A204.1 (cell line): ENCODE results near the gene CD200.
A peak's percentile ranks its signal among the peaks of the same experiment; 100 is the strongest.

ENCODE experiments used
- FAIRE-seq: peaks from 2 replicates; lab custom pipeline; 2012; peaks lifted over from hg19 to GRCh38; lab: Jason Lieb, UNC

Gene CD200, protein sequence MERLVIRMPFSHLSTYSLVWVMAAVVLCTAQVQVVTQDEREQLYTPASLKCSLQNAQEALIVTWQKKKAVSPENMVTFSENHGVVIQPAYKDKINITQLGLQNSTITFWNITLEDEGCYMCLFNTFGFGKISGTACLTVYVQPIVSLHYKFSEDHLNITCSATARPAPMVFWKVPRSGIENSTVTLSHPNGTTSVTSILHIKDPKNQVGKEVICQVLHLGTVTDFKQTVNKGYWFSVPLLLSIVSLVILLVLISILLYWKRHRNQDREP

DNA sequence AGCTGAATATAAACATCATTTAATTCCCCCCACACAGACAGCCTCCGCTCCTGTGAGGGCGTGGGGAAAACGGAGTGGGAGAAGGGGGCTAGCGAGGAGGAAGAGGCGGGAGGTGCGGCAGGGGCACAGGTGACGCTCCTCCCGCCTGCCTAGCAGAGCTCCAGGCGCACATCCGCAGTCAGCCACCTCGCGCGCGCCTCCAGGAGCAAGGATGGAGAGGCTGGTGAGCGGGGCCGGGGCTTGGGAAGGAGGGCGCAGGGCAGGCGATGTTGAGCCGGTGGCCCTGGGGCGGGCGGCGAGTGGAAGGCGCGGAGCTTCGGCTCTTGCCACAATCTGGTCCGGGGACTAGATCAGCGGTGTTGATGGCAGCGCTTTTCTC is at the start of gene CD200:
Gene CD200 (plus strand): TSS at position 155 of the 379 bp plus-strand sequence. CDS start 57 bp downstream, at position 212.
- FAIRE-seq, result no peak

DNA sequence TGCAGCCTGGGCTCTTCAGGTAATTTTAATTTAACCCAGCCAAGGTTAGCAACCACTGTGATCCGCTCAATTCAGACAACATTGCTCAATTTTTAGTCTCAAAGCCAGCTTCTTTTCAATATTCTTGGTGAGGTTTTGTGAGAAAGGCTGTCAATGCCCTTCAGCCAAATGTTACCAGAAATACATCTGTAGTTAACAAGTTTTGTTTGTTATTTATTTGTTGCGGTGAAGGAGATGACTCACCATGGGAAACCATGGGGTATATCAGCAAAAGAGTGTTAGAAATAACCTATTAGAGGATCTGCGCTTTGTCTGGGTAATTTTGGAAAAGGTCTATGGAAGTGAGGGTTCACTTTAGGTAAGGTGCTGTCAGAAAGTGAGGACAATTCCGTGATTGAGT is 43.9 kb upstream of the CD200 start:
- no peak for FAIRE-seq

DNA sequence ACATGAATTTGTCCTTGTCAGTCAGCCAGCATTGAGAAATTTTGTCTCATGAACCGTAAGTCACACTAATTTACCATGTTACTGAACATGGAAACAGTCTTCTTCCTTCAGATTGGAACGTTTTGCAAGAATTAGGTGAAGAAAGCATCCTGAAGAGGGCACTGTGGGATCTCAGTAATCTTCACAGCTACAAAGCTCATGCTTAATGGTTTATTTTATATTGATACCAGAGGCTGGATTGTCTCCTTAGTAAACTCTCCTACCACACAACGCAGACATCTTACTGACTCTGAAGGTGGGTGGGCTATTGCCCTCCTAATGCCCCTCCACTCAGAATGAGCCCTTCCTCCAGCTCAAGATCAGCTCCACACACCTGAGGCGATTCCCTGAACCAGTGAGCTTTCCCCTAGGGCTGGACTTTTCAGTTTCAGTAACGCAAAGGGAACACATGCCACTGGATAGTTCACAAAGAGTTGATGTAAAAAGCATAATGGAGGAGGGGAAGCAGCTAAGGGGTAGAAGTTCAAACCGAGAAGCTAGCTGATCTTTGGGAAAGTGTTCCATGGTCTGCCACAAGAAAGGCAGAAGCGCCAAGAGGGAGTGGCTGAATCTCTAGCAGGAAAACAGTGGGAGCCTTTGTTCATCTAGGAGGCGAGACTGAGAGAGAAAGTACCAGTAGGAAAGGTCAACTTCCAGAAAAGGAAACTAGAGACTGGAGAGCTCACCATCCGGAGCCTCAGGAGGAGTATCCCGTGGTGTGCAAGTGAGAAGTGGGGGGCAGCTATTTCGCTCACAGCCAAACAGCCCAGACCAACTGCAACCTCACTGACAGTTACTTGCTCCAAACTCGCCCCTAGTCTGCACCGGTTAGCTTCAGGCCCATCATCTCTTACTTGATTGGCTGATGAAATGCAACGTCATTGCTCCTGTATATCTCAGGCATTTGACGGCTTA is 39.3 kb upstream of the CD200 start, which contains the start of gene SLC9C1:
Gene SLC9C1 (minus strand): TSS at position 849 of the 954 bp plus-strand sequence. CDS start 7,425 bp downstream, outside the sequence.
- no peak for FAIRE-seq

DNA sequence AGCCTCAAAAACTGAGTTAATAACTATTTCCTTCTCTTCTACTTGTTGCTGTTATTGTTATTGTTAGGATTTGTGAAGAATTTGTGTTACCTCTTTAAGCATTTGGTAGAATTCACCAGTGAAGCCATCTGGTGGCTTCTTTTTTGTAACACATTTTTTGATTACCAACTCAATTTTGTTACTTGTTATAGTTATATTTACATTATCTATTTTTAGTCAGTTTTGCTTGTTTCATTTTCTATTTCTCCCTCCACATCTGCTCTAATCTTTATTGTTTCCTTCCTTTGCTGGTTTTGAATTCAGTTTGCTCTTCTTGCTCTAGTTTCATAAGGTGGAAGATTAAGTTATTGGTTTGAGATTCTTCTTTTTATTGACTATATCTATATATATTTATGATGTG is 35.2 kb upstream of the CD200 start:
- FAIRE-seq, result no peak

DNA sequence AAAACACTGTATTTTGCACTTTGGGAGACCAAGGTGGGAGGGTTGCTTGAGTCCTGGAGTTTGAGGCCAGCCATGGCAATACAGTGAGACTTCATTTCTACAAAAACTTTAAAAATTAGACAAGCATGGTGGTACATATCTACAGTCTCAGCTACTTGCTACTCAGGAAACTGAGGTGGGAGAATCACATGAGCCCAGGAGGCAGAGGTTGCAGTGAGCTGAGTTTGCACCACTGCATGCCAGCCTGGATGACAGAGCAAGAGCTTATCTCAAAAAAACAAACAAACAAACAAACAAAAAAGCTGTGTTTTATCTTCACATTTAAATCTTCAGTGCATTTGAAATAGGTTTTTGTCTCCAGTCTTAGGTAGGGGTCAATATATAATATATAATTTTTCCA is 34.2 kb upstream of the CD200 start:
- FAIRE-seq, result no peak

DNA sequence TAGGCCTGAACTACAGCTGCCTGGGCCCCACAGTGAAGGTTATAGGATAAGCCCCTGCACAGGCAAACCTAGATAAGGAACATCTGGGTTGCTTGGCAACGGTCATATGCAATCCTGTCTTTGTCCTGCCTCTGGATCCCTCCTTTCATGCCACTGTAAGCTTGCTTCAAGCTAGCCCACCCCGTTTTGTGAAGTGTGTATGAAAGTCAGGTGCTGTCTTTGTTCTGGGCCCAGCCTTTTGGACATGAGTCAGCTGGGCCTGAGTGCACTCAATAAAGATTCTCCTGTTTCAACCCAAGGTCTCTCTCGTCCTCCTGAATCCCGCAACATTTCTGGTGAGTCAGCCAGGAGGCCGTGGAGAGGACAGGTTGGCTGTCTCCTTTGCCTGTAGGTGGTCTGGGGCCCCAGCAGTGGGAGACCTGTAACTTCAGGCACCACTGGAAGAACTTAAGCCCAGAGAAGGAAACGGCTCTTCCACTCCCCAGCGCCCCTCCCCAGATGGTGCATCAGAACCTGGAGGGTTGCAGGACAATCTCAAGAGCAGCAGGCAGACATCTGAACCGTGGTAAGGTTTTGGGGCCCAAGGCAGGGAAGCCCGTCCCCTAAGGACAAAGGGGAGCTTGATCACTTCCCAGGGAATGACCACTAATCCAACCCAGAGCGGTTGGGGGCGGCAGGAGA is 30.7 kb upstream of the CD200 start:
- no peak for FAIRE-seq

DNA sequence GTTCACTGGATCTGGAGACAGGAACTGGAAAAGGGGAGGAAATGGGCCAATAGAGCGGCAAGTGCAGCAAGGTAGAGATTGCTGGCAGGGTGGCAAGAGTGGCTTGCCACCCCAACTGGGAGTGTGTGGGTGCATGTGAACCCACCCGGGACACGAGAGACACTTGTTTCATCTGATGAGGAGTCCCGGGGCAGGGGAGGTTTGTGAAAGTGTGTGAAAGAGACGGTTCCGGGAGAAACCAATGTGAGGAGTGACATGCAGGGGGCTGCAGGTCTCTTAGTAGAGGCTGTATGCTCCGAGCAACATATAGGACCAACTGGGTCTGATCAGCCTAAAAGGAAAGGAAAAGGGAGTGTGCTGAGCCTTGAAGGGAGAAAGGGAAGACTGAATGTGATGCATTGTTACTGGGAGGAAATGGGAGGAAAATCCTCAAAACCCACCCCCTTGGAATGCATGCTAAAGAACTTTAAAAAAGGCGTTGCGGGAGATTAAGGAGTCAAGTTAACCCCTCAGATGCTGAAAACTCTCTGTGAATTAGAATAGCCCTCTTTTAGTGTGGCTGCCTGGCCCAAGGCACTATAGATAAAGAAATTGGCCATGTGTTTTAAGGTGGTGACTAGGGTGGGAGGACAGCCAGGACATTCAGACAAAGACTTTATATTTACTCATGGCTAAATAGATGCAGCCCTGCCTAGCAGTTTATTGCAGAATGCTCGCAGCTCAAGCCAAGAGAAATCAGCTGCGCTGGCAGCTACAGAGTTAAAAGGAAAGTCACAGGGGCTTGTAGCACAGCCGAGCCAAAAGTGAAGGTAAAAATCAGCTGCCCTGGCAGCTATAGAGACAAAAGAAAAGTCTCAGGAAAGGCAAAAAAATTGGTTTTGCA is 29.8 kb upstream of the CD200 start:
- FAIRE-seq, result no peak

DNA sequence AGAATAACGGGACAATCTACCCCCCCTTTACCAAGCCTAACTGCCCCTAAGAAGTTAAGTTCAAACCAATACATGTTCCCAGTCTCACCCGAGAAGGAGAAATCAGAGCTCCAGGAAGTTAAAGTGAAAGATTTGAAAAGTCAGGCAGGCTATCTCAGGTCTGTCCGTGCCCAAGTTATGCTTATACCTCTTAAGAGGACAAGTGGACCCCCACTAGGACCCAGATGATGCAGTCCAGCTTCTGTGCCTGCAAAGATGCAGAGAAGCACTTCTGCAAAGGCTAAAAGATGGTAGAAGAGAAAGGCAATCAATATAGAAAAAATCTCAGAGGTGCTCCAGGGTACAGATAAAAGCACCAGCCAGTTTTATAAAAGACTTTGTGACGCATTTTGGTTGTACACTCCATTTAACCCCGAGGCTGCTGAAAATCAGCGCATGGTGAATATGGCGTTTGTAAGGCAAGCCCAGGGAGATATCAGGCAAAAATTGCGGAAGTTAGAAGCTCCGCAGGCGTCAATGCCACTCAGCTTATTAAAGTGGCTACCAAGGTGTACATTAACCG is 29.1 kb upstream of the CD200 start:
- FAIRE-seq, result no peak

DNA sequence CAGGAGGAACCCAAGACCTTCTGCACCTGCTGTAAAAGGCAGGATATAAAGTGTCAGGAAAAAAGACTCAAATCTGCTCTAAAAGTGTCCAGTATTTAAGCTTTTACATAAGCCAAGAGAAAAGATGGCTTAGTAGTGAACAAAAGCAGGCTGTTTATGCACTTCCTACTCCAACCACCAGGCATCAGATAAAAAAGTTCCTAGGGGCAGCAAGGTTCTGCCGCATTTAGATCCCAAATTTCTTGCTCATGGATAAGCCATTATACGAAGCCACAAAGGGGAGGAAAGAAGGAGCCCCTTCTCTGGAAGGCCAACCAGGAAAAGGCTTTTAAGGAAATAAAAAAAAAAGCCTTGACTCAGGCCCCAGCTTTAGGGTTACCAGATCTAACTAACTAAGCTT is 28.3 kb upstream of the CD200 start:
- FAIRE-seq, result no peak

DNA sequence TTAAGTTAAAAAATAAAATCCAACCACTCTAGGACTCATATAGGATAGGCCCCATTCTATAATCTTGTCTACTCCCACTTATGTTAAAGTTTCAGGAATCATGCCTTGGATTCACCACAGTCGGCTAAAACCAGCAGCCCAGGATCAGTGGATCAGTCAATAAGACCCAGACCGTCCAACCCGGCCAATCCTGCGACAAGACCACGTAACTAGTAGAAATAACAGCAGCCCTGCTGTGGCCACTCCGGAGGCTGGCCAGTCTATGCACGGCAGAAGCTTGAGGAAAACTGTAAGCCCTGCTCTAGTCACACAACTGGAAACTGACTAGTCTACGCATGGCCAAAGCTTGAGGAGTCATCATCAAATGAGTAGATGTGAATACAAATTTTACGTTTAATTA is 26.1 kb upstream of the CD200 start:
- FAIRE-seq, result no peak

DNA sequence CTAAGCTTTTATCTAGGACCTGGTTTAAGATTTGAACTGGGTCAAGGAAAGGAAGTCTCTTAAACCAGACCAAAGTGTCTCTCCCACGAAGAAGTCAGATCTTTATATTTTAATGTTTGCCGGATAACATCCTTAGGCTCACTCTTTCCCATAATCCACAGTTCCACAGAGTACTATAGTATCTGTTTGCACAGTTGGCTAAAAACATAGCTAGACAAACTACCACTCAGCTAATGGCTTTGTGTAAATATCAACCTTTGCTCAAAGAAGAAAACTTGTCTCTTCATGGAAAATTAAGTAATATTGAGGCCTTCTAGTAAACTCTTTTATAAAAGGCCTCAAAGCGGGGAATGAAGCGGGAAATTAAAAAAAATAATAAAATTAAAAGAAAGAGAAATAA is 25.4 kb upstream of the CD200 start:
- no peak for FAIRE-seq

DNA sequence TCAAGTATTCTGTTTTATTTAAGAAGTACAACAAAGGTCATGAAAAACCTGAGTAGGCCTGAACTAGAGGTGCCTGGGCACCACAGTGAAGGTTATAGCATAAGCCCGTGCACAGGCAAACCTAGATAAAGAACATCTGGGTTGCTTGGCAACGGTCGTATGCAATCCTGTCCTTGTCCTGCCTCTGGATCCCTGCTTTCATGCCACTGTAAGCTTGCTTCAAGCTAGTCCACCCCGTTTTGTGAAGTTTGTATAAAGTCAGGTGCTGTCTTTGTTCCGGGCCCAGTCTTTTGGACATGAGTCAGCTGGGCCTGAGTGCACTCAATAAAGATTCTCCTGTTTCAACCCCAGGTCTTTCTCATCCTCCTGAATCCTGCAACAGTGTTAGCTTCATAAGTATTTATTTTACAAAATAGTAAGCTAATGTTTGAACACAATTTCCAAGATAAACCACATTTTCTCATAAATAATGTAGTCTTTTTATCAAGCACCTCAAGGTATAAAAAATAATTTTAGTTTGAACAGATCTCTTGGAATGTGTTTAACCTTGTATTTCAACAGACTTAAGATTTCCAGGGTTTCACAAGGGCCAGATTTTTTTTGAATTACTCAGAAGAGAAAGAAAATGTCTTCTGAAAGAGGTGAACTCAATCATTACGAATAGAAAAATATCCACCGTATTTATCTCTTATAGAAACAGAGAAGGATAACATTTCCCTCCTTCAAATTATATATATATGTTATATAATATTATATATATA is 24.6 kb upstream of the CD200 start:
- FAIRE-seq, result no peak

DNA sequence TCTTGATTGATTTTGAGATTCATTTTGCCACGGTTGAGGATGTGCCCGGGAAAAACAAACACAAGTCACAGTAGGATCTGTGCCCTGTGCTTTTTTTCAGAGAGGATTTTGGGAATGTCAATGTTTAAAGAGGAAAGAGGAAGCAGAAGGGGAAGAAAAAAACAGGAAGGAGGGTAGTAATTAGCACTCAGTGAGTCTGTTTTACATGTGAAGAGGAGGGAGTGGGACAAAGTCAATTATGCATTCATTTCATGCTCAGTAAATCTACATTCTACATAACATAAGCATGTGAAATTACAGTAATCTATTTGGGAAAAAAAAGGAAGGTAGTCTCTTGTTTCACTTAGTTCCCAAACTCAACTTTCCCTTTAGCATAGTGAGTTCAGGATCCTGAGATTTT is 18.3 kb upstream of the CD200 start:
- no peak for FAIRE-seq

DNA sequence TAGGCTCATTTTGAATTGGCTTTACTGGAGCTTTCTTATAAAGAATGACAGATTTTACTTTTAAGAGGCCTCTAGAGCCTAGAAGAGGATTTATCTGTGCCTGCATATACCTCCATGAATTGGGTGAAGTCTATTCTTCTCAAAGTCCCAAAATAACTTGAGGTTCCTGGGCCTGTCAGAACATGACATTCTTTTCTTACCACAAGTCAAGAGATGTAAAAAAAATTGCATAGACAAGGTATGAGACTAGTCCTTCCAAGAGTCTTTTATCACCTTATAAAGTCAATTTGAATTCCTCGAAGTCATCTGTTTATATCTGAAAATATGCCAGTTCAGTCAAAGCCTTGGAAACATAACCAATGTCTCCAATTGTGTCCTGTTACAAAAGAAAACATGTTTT is 17.2 kb upstream of the CD200 start:
- FAIRE-seq, result no peak

DNA sequence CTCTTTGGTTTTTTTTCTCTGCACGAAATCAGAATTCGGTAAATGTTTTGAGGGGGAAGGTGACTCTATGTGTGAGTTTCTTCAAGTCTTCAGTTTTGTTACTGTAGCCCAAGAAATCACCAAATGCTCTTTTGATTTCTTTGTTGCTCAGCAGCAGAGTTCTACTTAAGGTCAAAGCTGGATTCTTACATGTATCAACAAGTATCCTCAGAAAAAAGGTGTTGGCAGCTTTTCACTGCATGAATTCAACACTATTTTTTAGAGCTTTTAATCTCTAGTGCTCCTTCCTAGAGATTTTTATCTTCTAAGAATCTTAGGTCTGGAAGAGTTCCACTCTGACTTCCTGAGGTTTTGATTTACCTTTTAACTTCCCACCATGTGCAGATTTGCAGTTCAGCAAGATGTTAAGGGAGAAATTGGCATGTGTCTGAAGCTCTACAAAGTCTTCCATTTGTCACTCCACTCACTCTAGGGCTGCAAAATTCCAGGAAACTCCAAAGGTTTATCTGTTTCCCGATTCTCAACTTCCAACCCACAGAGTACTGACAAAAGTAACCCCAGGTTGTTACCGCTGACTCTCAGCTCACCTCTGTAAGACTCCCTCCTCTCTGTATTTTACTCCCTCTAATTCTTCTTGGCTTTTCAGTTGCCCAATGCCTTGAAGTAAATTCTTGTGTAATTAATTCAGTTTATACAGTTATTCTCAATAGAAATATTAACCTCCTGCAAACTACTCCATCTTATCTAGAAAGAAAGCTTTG is 13.3 kb upstream of the CD200 start:
- no peak for FAIRE-seq

DNA sequence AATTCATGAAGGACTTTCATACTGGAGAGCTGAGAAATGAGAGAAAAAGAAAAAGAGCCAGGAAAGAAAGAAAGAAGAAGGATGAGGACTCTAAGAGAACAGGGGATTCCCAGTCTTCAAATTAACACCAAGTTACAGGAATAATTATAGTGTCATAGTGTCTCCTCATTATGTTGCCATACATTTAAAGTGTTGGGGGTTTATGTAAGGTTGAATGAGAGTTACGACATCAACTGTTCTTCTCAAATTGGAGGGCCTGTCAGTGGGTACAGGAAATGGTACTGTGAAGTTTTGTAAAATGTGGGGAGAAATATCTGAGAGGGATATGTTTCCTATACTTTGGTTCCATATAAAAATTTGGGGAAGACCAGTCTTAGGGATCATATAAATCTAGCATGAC is 12.3 kb upstream of the CD200 start:
- FAIRE-seq, result no peak

DNA sequence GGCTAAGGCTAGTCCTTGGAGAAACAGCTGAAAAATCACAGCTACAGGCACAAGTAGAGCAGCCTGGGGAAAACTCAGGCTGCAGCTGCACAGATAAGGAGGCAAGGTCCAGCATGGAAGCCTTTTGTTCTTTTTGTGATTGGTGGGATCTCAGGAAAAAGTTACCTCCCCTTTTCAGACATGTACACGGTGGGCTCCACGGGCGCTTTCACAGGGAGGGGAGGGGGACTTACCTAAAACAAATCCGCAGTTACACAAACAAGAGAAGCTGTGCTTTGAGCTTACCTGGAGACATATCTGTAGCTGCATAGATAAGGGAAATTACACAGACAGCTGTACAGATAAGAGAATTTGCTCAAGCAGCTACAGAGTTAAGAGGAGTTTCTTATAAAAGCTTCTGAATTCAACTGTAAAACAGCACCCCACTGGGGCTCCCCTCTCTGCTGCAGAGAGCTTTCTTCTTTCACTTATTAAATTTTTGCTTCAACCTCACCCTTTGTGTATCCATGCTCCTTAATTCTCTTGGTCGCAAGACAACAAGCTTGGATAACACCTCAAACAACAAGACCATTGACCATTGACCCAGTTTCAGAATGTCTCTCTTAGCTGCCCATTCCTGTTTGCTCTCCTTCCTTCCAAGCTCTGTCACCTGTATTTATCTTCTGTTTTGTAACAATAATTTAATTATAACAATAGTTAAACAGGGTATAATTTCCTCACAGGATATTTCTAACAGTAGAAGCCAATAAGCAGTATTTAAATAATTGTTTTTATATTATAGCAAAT is 10.9 kb upstream of the CD200 start:
- FAIRE-seq, result no peak

DNA sequence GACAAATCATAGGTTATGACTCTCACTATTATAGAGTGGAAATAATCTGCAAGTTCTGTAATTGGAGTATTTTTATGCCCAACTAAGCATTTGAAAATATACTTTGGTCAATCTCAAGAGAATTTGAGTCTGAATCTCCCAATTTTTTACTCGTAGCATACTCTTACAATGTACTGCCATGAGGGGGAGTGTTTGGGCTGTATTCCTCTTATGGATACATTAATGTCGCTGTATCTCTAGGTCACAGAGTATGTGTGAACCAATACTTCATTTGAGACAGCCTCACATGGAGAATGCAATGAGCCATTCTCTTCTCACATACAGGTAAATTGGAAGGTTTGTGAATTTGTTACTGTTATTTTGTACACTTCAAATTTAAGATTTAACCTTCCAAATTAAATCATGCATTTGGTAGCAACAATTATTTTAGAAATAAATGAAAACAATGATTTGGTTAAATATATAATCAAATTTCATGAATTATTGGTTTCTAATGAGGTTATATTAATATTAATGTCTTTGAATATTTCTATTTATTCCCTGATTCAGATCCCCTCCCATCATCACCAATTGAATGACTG is 5.5 kb upstream of the CD200 start:
- peak; percentile 65 for FAIRE-seq

DNA sequence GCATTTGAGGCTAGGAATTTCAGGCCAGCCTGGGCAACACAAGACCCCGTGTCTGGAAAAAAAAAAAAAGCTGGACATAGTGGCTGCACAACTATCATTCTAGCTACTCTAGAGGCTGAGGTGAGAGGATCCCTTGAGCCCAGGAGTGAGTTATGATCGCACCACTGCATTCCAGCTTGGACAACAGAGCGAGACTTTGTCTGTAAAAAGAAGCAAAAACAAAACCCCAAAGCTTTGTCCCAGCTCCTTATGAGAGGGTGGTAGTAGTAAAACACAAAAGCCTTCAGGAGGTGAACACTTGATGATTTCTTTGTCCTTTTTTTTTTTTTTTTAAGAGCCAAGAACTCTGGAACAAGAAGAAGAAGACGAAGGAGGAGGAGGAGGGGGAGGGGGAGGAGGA is 1.1 kb upstream of the CD200 start:
- no peak for FAIRE-seq
